ENCODE results near the gene CTIF. TPM values are rescaled to one million over a fixed set of nuclear protein-coding genes. Genes with fewer than 3 reads are reported as not detected.

The CTIF gene
- polyA plus RNA-seq, 3 donors = 0.38 to 8.7 (median 1.2) TPM

- 95% methylated on average over 10 of the region's 14 CpGs for WGBS (ENCODE audit: insufficient coverage)
- no peak overlapping the region for H3K4me2 ChIP-seq (replicated peaks; ENCODE audit: extremely low read depth, low read length, poor library complexity, severe bottlenecking)
- no peaks in the 10 kb centered on the region for H3K27me3 ChIP-seq (ENCODE audit: control insufficient read depth in 2 of 2, insufficient read depth in 2 of 2, low read length in 2 of 2)
- no peaks in the 10 kb centered on the region for H3K79me2 ChIP-seq (ENCODE audit: insufficient read depth, low read length)
- no peak for TF ChIP-seq CTCF (IDR thresholded peaks at IDR 0.05)
- H3K27ac ChIP-seq (ENCODE audit: low read depth in 1 of 2, low read length in 2 of 2) = no peak overlapping the region
- peaks cover 0 to 42% of the 10 kb centered on the region in 2 donors for H3K36me3 ChIP-seq (replicated peaks in 1 of 2; ENCODE audit: control insufficient read depth in 1 of 2, insufficient read depth in 2 of 2, low read length in 2 of 2)
- H3K9me3 ChIP-seq (replicated peaks in 1 of 2; ENCODE audit: control insufficient read depth in 1 of 2, insufficient read depth in 1 of 2, low read length in 2 of 2) = no peaks in the 10 kb centered on the region
- H3K4me3 Mint-ChIP-seq = no peak overlapping the region
- H3K4me1 ChIP-seq (ENCODE audit: control insufficient read depth in 1 of 2, insufficient read depth in 2 of 2, low read length in 2 of 2) = no peaks in the 10 kb centered on the region
- H3K9ac ChIP-seq (ENCODE audit: insufficient read depth, low read length, poor library complexity, severe bottlenecking) = no peak overlapping the region
- H3K27me3 Mint-ChIP-seq (ENCODE audit: low read depth in 3 of 3) = peaks cover 0 to 3% (median 2%) of the 10 kb centered on the region in 3 donors
- H3K4me3 ChIP-seq (replicated peaks in 1 of 3; ENCODE audit: low read depth in 2 of 3, low read length in 3 of 3) = no peak overlapping the region
- peak overlapping the region in 1 of 7 donors; percentile 22 for H3K27ac Mint-ChIP-seq
- H3K4me1 Mint-ChIP-seq = peaks cover 3% of the 10 kb centered on the region
- intact Hi-C loops (cut with micrococcal nuclease) = no loop called here
- no peak for DNase-seq
- H2AFZ ChIP-seq (ENCODE audit: insufficient read depth, low read depth, low read length, poor library complexity, severe bottlenecking) = no peak overlapping the region
- H3K36me3 Mint-ChIP-seq = peaks cover 59 to 79% of the 10 kb centered on the region in 2 donors
- H3K9me3 Mint-ChIP-seq = peaks cover 0 to 6% (median 0%) of the 10 kb centered on the region in 7 donors
- H4K20me1 ChIP-seq (ENCODE audit: insufficient read depth, low read length) = no peaks in the 10 kb centered on the region
These were observed 262.3 kb downstream of the CTIF start for GRCh38 chr18:48800876-48801727.

- no peaks in the 10 kb centered on the region for H3K79me2 ChIP-seq (ENCODE audit: insufficient read depth, low read length)
- H3K36me3 ChIP-seq (replicated peaks in 1 of 2; ENCODE audit: control insufficient read depth in 1 of 2, insufficient read depth in 2 of 2, low read length in 2 of 2) = peaks cover 0 to 36% of the 10 kb centered on the region in 2 donors
- Mint-ChIP-seq H3K27me3 (ENCODE audit: low read depth in 3 of 3) (peaks cover 0 to 3% (median 2%) of the 10 kb centered on the region in 3 donors), H3K36me3 (peaks cover 51 to 72% of the 10 kb centered on the region in 2 donors), H3K4me3 (no peak overlapping the region), H3K4me1 (peaks cover 7% of the 10 kb centered on the region), H3K9me3 (peaks cover 0 to 6% (median 0%) of the 10 kb centered on the region in 7 donors), H3K27ac (peak overlapping the region in 2 of 7 donors; percentile 22 to 23)
- H3K4me2 ChIP-seq (replicated peaks; ENCODE audit: extremely low read depth, low read length, poor library complexity, severe bottlenecking) = no peak overlapping the region
- no peak overlapping the region for H3K27ac ChIP-seq (ENCODE audit: low read depth in 1 of 2, low read length in 2 of 2)
- H3K27me3 ChIP-seq (ENCODE audit: control insufficient read depth in 2 of 2, insufficient read depth in 2 of 2, low read length in 2 of 2) = no peaks in the 10 kb centered on the region
- no peaks in the 10 kb centered on the region for H3K4me1 ChIP-seq (ENCODE audit: control insufficient read depth in 1 of 2, insufficient read depth in 2 of 2, low read length in 2 of 2)
- no peak overlapping the region for H3K9ac ChIP-seq (ENCODE audit: insufficient read depth, low read length, poor library complexity, severe bottlenecking)
- TF ChIP-seq CTCF (IDR thresholded peaks at IDR 0.05) = no peak
- no peak for DNase-seq
- H3K9me3 ChIP-seq (replicated peaks in 1 of 2; ENCODE audit: control insufficient read depth in 1 of 2, insufficient read depth in 1 of 2, low read length in 2 of 2) = no peaks in the 10 kb centered on the region
- intact Hi-C loops (cut with micrococcal nuclease) = no loop called here
- WGBS (ENCODE audit: insufficient coverage) = 94% methylated on average over 6 of the region's 7 CpGs
- H2AFZ ChIP-seq (ENCODE audit: insufficient read depth, low read depth, low read length, poor library complexity, severe bottlenecking) = no peak overlapping the region
- H3K4me3 ChIP-seq (replicated peaks in 1 of 3; ENCODE audit: low read depth in 2 of 3, low read length in 3 of 3) = no peak overlapping the region
- no peaks in the 10 kb centered on the region for H4K20me1 ChIP-seq (ENCODE audit: insufficient read depth, low read length)
These were observed 263.1 kb downstream of the CTIF start for GRCh38 chr18:48801728-48802542.
